Prostate gland (tissue), 2 donors: ENCODE measurements around the gene LHFPL3. TPM values are rescaled to one million over a fixed set of nuclear protein-coding genes. Genes with fewer than 3 reads are reported as not detected.
"Not testable (repeated sequence)": the region's sequence is repeated elsewhere in the genome, so short reads cannot be mapped to it uniquely, and the experiment has no call there.

ENCODE experiments used
- DNase-seq: peaks from one replicate; pipeline ENCODE4 v3.0.0-alpha.2; 2019; ENCODE audit warnings: low spot score
- H3K27ac ChIP-seq, 2 donors: fragments of 200-600 bp; sonication (generic); 2 replicates each; pipeline ENCODE4 v1.5.1; 2017 to 2019
- H3K27me3 ChIP-seq: fragments of 200-600 bp; sonication (generic); replicated peaks from 2 replicates; pipeline ENCODE4 v1.5.1; 2019; ENCODE audit not compliant: insufficient read depth
- H3K36me3 ChIP-seq, 2 donors: fragments of 200-600 bp; sonication (generic); 1 replicate in 1 of 2; 2 replicates in 1 of 2; pipeline versions ENCODE4 v1.5.1 to v1.8.1; 2017 to 2019
- H3K4me1 ChIP-seq: fragments of 200-600 bp; sonication (generic); replicated peaks from 2 replicates; pipeline ENCODE4 v1.5.1; 2019
- H3K4me3 ChIP-seq, 2 donors: fragments of 200-600 bp; sonication (generic); 2 replicates each; pipeline ENCODE4 v1.5.1; 2017 to 2019
- H3K9me3 ChIP-seq: fragments of 200-600 bp; sonication (generic); 2 replicates; pipeline ENCODE4 v1.5.1; 2017
- CTCF ChIP-seq, 4 experiments: fragments of 200-600 bp in 2 of 4; fragments of 450-650 bp in 2 of 4; sonication (generic) in 2 of 4; IDR thresholded peaks; 1 replicate in 3 of 4; 2 replicates in 1 of 4; pipeline ENCODE4 v1.5.1; 2016 to 2019; ENCODE audit warnings: antibody characterized with exemption in 4 of 4, mild to moderate bottlenecking in 2 of 4, moderate library complexity in 2 of 4
- POLR2A ChIP-seq: fragments of 450-650 bp; IDR thresholded peaks from one replicate; pipeline ENCODE4 v1.6.1; 2016; ENCODE audit warnings: antibody characterized with exemption, mild to moderate bottlenecking
- POLR2AphosphoS5 ChIP-seq: sonication (generic); formaldehyde crosslinking; IDR thresholded peaks from one replicate; pipeline ENCODE4 v1.6.1; 2017; ENCODE audit warnings: antibody characterized with exemption
- WGBS: methylation state at CpG from one replicate; pipeline ENCODE4 v1.1.5; 2018; 5-methylcytosine and 5-hydroxymethylcytosine counted together
- intact Hi-C: fragments of 100-400 bp; cut with DNase I; formaldehyde crosslinking; loops from one replicate; pipeline ENCODE4 v1.14.2; 2022
- total RNA-seq, 2 donors: library from RNA; depleted of rRNA; stranded (reverse); fragments of >200 nt; gene quantifications; one replicate each; pipeline ENCODE4 v1.1.0, GENCODE V29; 2016

LHFPL3 gene
- total RNA-seq, 2 donors from 2014 or later, result 0.14 TPM; not detected in 1

GRCh38 chr7:104933521-104933988 lies 605.2 kb downstream of the LHFPL3 start:
- WGBS, result 73% methylated on average over 6 of the region's 6 CpGs
- H3K27me3 ChIP-seq, result no peaks in the 10 kb centered on the region
- no peak overlapping the region for H3K4me3 ChIP-seq
- TF ChIP-seq POLR2A, result no peak
- no peak for TF ChIP-seq POLR2AphosphoS5
- TF ChIP-seq CTCF (IDR thresholded peaks at IDR 0.05), result no peak
- no peak for DNase-seq
- no peaks in the 10 kb centered on the region for H3K4me1 ChIP-seq
- no peak overlapping the region for H3K27ac ChIP-seq
- no peaks in the 10 kb centered on the region for H3K36me3 ChIP-seq
- no peaks in the 10 kb centered on the region for H3K9me3 ChIP-seq
- intact Hi-C loops, result no loop called here

- Histone ChIP-seq H3K4me1 (no peaks in the 10 kb centered on the region), H3K27ac (no peak overlapping the region), H3K27me3 (no peaks in the 10 kb centered on the region), H3K9me3 (no peaks in the 10 kb centered on the region), H3K4me3 (no peak overlapping the region), H3K36me3 (no peaks in the 10 kb centered on the region)
- WGBS, result 53% methylated on average over 7 of the region's 7 CpGs
- no peak for DNase-seq
- intact Hi-C loops, result no loop called here
- TF ChIP-seq POLR2A (no peak), CTCF (IDR thresholded peaks at IDR 0.05) (no peak), POLR2AphosphoS5 (no peak)
These were observed 606.3 kb downstream of the LHFPL3 start for GRCh38 chr7:104934665-104935064.

GRCh38 chr7:104935276-104935675 lies 606.9 kb downstream of the LHFPL3 start:
- Histone ChIP-seq H3K4me1 (no peaks in the 10 kb centered on the region), H3K9me3 (no peaks in the 10 kb centered on the region), H3K27ac (no peak overlapping the region), H3K36me3 (no peaks in the 10 kb centered on the region), H3K4me3 (no peak overlapping the region), H3K27me3 (no peaks in the 10 kb centered on the region)
- TF ChIP-seq POLR2A (no peak), CTCF (IDR thresholded peaks at IDR 0.05) (no peak), POLR2AphosphoS5 (no peak)
- intact Hi-C loops, result no loop called here
- DNase-seq, result no peak

GRCh38 chr7:104936546-104936945 lies 608.1 kb downstream of the LHFPL3 start:
- WGBS, result 89% methylated on average over 8 of the region's 8 CpGs
- no peak for TF ChIP-seq POLR2A
- DNase-seq, result no peak
- H3K27me3 ChIP-seq, result no peaks in the 10 kb centered on the region
- H3K4me1 ChIP-seq, result no peaks in the 10 kb centered on the region
- no peaks in the 10 kb centered on the region for H3K9me3 ChIP-seq
- no peak overlapping the region for H3K4me3 ChIP-seq
- no peaks in the 10 kb centered on the region for H3K36me3 ChIP-seq
- H3K27ac ChIP-seq, result no peak overlapping the region
- intact Hi-C loops, result no loop called here

- DNase-seq, H3K27me3 ChIP-seq, H3K4me3 ChIP-seq, H3K36me3 ChIP-seq, H3K4me1 ChIP-seq, H3K9me3 ChIP-seq, intact Hi-C loops, H3K27ac ChIP-seq: not testable (repeated sequence)
- 95% methylated on average over 6 of the region's 6 CpGs for WGBS
These were observed 609.1 kb downstream of the LHFPL3 start for GRCh38 chr7:104937489-104937888.

- Histone ChIP-seq H3K27me3 (no peaks in the 10 kb centered on the region), H3K9me3 (no peaks in the 10 kb centered on the region), H3K27ac (no peak overlapping the region), H3K4me3 (no peak overlapping the region), H3K36me3 (no peaks in the 10 kb centered on the region), H3K4me1 (no peaks in the 10 kb centered on the region)
- intact Hi-C loops, result no loop called here
- no peak for TF ChIP-seq POLR2AphosphoS5
- TF ChIP-seq POLR2A, result no peak
- no peak for TF ChIP-seq CTCF (IDR thresholded peaks at IDR 0.05)
- WGBS, result 100% methylated on average over 1 of the region's 1 CpG
- no peak for DNase-seq
These were observed 610.5 kb downstream of the LHFPL3 start for GRCh38 chr7:104938741-104939390.
